Activated CD8-positive, alpha-beta memory T cell treated with anti-CD3 and anti-CD28 coated beads, Interleukin-2, amount 50 U/mL, for 24 hours (primary cell): ENCODE measurements around the gene COL6A6.
"Not testable (repeated sequence)": the region's sequence is repeated elsewhere in the genome, so short reads cannot be mapped to it uniquely, and the experiment has no call there.

ENCODE experiments used
- DNase-seq: peaks from one replicate; pipeline ENCODE4 v3.0.0-alpha.2; 2020; ENCODE audit errors: extremely low read depth

The COL6A6 gene

DNA sequence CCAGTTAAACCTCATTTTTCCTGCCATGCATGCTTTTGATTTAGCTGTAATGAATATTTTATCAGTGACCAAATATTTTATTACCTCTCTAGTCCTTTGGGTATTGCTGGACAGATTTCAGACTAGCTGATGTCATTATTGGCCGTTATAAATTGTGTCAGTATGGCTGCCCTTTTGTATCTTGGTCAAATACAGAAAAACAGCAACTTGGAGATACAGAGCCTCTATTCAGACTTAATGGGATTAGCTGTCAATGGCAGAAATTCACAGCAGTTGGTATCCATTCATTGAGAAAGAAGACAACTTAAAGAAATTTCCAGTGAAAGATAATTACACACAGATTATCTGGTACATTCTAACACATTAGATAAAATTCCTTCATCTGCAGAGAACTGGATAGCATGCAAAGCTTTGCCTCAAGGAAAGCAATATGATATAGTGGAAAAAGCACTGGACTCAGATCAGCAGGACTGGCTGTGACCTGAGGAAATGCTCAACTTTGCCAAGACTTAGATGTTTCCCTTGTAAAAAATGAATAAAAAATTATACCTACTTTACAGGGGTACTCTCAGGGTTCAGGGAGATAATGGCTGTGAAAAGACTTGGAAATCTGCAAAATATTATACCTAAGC, 20.8 kb downstream of the COL6A6 start:
- no peak for DNase-seq

DNA sequence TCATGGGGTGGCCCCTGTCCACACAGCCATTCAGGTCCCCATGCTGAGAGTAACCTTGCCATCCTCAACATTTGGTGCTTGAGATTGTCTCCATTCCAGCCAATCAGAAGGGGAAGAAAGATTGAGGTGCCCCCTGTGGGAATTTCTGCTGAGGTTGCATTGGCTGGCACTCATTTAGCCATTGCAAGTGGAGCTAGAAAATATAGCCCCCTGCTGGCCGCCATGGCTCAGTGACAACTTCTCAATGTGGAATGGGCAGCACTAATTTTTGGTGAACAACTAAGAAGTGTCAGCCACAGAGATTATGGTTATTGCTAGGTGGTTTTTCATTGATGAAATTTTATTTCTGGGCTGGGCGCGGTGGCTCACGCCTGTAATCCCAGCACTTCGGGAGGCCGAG, 22.0 kb downstream of the COL6A6 start:
- DNase-seq, result no peak

DNA sequence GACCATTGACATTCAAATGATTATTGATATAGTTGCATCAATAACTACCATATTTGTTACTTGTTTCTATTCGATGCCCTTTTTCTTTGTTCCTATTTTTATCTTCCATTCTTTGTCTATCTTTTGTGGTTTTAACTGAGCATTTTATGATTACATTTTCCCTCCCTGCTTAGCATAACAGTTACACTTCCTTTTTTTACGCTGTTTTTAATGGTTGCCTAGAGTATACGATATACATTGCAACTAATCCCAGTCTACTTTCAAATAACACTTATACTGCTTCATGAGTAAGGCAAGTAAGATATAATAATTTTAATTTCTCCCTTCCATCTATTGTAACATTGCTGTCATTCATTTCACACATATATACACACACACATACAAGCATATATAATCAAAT, 26.3 kb downstream of the COL6A6 start:
- DNase-seq, result no peak

DNA sequence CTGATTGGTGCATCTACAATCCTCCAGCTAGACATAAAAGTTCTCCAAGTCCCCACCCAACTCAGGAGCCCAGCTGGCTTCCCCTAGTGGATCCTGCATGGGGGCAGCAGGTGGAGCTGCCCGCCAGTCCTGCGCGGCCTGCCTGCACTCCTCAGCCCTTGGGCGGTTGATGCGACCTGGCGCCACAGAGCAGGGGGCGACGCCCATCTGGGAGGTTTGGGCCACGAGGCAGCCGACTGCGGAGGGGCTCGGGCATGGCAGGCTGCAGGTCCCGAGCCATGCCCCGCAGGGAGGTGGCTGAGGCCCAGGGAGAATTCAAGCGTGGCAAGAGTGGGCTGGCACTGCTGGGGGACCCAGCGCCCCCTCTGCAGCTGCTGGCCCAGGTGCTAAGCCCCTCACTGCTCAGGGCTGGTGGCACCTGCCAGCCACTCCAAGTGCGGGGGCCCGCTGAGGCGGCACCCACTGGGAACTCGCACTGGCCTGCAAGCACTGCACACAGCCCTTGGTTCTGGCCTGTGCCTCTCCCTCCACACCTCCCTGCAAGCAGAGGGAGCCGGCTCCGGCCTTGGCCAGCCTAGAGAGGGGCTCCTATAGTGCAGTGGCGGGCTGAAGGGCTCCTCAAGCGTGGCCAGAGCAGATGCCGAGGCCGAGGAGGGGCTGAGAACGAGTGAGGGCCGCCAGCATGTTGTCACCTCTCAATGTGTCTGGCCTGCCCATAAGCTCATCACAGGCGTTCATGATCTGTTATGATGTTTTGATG, 30.1 kb downstream of the COL6A6 start:
- DNase-seq, result no peak

DNA sequence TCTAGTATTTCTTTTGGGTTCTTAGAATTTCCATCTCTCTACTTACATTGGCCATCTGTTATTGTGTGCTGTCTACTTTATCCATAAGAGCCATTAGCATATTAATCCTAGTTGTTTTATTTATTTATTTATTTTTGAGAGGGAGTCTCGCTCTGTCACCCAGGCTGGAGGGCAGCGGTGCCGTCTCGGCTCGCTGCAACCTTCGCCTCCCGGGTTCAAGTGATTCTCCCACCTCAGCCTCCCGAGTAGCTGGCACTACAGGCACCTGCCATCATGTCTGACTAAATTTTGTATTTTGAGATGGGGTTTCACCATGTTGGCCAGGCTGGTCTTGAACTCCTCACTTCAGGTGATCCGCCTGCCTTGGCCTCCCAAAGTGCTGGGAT, 30.7 kb downstream of the COL6A6 start:
- not testable (repeated sequence) for DNase-seq

DNA sequence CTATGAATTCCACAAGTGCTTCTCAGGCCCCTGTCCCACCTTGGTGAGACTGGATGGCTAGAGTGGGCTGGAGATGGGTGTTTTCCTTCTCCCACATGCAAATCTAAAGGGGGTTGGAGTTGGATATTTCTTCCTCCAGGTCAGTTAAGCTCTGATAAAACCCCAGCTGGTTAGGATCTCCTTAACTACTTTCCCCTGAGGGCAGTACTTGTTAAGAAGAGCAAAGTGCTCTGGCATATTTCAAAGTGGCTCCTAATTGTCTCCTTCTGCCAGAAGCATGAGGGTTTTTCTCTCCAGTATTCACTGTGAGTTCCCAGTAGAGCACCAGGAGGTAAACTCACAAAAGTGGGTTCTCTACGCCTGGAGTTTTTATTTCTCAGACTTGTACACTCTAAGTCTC, 31.4 kb downstream of the COL6A6 start:
- DNase-seq, result no peak

DNA sequence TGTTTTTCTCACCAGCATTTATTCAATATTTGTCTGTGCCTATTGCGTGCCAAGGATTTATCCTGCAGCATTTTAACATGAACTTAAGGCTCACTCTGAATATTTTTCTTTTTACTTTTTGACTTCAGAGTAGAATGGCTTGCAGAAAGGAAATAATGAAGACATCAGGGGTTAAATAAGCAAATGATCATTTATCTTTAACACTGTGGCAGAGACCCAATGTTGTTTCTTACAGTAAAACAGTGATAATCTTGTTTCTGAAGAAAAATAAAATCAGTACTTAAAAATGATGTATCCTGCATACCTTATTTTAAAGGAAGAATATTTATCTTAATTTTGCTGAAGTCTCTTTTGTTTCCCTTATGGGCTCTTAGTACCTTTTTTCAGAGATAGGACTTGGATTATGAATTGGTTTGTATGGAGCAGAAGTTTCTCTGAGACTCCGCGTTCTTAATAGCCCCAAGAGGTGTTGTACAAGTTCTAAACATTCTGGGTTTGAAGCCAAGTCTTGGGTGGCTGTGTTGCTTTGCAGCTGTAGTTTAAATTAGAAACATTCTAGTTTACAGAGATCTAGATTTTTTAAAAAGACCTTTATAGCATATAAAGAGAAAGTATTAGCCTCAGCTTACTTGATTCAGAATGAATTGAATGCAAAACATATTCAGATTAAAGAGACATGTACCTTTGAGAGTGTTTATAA, 40.5 kb downstream of the COL6A6 start:
- DNase-seq, result no peak

DNA sequence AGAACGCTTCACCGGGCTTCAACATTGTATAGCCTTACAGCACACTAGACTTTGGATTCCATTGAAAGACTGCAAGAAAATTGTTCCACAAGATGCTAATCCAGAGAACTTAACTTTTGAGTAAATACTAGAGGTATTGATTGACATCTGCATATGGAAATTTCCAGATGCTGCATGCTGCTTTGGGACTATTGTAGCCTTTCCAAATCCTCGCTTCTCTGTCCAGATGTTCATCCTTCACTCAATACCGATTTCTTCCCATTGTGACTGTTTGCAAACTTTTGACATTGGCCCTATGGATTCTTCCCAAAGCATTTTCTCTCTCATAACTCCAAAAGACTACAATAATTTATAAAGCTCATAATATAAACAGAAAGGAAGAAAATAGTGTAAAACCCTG, 41.4 kb downstream of the COL6A6 start:
- DNase-seq, result no peak

DNA sequence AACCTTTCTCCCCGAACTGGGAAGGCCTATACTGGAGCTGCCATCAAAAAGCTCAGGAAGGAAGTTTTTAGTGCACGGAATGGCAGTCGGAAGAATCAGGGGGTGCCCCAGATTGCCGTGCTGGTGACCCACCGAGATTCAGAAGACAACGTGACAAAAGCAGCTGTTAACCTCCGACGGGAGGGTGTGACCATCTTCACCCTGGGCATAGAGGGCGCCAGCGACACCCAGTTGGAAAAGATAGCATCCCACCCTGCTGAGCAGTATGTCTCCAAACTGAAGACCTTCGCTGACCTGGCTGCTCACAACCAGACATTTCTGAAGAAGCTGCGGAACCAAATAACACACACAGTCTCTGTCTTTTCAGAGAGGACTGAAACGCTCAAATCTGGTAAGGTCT, 48.2 kb downstream of the COL6A6 start:
- no peak for DNase-seq
